Endothelial cell (in vitro differentiated cells): ENCODE data around the gene POR. TPM values are rescaled to one million over a fixed set of nuclear protein-coding genes. Genes with fewer than 3 reads are reported as not detected.
A peak's percentile ranks its signal among the peaks of the same experiment; 100 is the strongest.

ENCODE experiments used
- DNase-seq: peaks from one replicate; pipeline ENCODE4 v3.0.0; 2021; ENCODE audit warnings: low spot score
- H3K27ac Mint-ChIP-seq: one replicate; pipeline ENCODE4 v1.8.0; 2021; ENCODE audit warnings: mixed read lengths, inconsistent platforms; ENCODE audit not compliant: unreplicated experiment
- H3K27me3 Mint-ChIP-seq: one replicate; pipeline ENCODE4 v1.8.0; 2021; ENCODE audit warnings: mild to moderate bottlenecking, moderate library complexity, mixed read lengths, inconsistent platforms; ENCODE audit not compliant: unreplicated experiment
- H3K36me3 Mint-ChIP-seq: one replicate; pipeline ENCODE4 v1.8.0; 2021; ENCODE audit warnings: mild to moderate bottlenecking, low read depth, mixed read lengths, inconsistent platforms; ENCODE audit not compliant: unreplicated experiment
- H3K4me1 Mint-ChIP-seq: one replicate; pipeline ENCODE4 v1.8.0; 2021; ENCODE audit warnings: mild to moderate bottlenecking, mixed read lengths, inconsistent platforms; ENCODE audit not compliant: unreplicated experiment
- H3K4me3 Mint-ChIP-seq: one replicate; pipeline ENCODE4 v1.8.0; 2021; ENCODE audit warnings: mild to moderate bottlenecking, mixed read lengths, inconsistent platforms; ENCODE audit not compliant: unreplicated experiment
- H3K9me3 Mint-ChIP-seq: one replicate; pipeline ENCODE4 v1.8.0; 2021; ENCODE audit warnings: mixed read lengths, inconsistent platforms; ENCODE audit not compliant: unreplicated experiment
- CTCF ChIP-seq: fragments of 200-600 bp; sonication (generic); IDR thresholded peaks from one replicate; pipeline ENCODE4 v1.5.0; 2021; ENCODE audit warnings: antibody characterized with exemption; ENCODE audit not compliant: unreplicated experiment
- total RNA-seq: library from RNA; stranded (reverse); fragmentation: NEBNext Ultra II Directional; extraction: Animal tissue kit (Norgen Biotek cat#: 25700); gene quantifications from one replicate; pipeline ENCODE4 v1.2.1, GENCODE V29; 2021; ENCODE audit not compliant: unreplicated experiment

Gene POR
- total RNA-seq, 1 donor from 2014 or later, result 70.8 TPM

GRCh38 chr7:75944507-75944906 lies 29.6 kb downstream of the POR start:
- H3K4me1 Mint-ChIP-seq, result peaks cover 6% of the 10 kb centered on the region
- no peak for DNase-seq

GRCh38 chr7:75945297-75946168 lies 30.6 kb downstream of the POR start:
- Mint-ChIP-seq H3K27me3 (peaks cover 3% of the 10 kb centered on the region), H3K4me1 (peaks cover 6% of the 10 kb centered on the region), H3K4me3 (peak overlapping the region; percentile 18), H3K9me3 (no peaks in the 10 kb centered on the region), H3K36me3 (no peaks in the 10 kb centered on the region), H3K27ac (no peak overlapping the region)
- no peak for DNase-seq
- TF ChIP-seq CTCF, result no peak

More at GRCh38 chr7:75944507-75944906, 29.6 kb downstream of the POR start:
- H3K36me3 Mint-ChIP-seq, result no peaks in the 10 kb centered on the region
- H3K27me3 Mint-ChIP-seq, result peaks cover 3% of the 10 kb centered on the region
- no peak overlapping the region for H3K4me3 Mint-ChIP-seq
- H3K9me3 Mint-ChIP-seq, result no peaks in the 10 kb centered on the region
- H3K27ac Mint-ChIP-seq, result no peak overlapping the region
- TF ChIP-seq CTCF, result no peak

- H3K9me3 Mint-ChIP-seq, result no peaks in the 10 kb centered on the region
Observed at GRCh38 chr7:75946207-75946855, 31.4 kb downstream of the POR start.

GRCh38 chr7:75948179-75948578 lies 33.2 kb downstream of the POR start:
- H3K27me3 Mint-ChIP-seq, result peaks cover 3% of the 10 kb centered on the region
- no peak overlapping the region for H3K4me3 Mint-ChIP-seq
- no peaks in the 10 kb centered on the region for H3K9me3 Mint-ChIP-seq
- no peak for TF ChIP-seq CTCF
- DNase-seq, result no peak
- no peaks in the 10 kb centered on the region for H3K36me3 Mint-ChIP-seq
- H3K27ac Mint-ChIP-seq, result no peak overlapping the region
- H3K4me1 Mint-ChIP-seq, result peaks cover 6% of the 10 kb centered on the region

More at GRCh38 chr7:75946207-75946855, 31.4 kb downstream of the POR start:
- H3K36me3 Mint-ChIP-seq, result no peaks in the 10 kb centered on the region
- TF ChIP-seq CTCF, result no peak
- H3K27me3 Mint-ChIP-seq, result peaks cover 3% of the 10 kb centered on the region
- no peak for DNase-seq
- H3K27ac Mint-ChIP-seq, result no peak overlapping the region
- no peak overlapping the region for H3K4me3 Mint-ChIP-seq
- peaks cover 6% of the 10 kb centered on the region for H3K4me1 Mint-ChIP-seq
